Measurements from ENCODE around the gene APH1B.
"Not testable (repeated sequence)": the region's sequence is repeated elsewhere in the genome, so short reads cannot be mapped to it uniquely, and the experiment has no call there.

Gene APH1B

DNA sequence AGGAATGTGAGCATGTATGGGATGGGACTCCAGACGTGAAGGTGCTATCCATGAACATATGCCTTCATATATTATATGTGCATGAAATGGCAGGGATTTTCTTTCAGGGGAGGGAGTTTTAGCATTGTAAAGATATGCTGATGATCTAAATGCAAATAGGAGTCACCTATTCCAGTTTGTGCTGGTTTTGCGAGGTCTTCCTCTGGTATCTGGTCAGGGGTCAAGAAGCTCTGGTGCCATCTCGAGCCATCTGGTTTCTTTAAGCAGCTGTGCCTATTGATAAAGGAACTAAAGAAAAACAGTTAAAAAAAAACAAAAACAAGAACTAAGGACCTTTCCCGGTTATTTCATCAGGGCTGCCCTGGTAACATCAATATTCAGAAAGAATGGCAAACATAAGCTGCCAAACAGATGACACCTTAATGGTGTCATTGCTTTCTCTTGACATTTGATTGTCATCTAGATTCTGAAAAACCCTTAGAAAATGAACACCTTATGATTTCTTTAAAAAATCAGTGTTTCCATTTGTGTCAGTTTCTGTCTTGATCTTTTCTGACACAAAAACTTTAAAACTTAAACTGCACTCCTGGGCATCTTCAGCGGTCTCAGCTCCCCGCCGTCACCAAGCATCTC, 22.7 kb downstream of the APH1B start:
- DNase-seq = no peak

DNA sequence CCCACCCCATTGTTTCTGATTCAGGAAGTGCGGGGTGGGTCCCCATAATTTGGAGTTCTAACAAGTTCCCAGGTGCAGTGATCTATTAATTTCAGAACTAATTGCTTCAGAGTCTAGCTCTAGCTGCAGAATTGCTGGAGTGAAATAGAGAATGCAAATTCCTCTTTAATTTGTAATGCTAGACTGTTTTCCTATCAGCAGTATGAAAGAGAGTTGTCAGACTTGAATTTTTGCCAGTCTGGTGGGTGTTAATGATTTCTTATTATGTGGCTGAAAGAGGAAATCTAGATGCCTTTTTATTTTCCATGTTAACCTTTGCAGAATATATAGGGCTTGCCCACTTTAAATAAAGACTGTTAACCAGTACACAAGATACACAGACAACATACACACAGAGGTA, 23.7 kb downstream of the APH1B start:
- DNase-seq = peak; percentile 69

DNA sequence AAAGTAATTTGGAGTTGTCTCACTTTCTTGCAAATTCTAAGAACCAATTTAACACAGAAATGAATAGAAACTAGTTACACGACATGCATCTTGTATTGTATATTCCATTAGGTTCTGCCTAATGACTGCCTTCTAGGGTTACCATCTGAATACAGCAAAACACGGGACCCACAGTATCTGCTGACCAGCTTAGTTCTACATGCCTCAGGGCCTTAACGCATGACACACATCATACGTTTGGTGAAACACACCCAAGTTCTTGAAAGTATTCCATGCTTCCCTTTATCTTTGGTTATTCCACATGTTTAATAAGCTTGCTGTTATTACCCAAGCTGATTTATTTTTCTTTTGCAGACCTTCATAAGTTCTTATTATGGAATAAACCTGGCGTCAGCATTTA, 27.9 kb downstream of the APH1B start:
- DNase-seq = no peak

DNA sequence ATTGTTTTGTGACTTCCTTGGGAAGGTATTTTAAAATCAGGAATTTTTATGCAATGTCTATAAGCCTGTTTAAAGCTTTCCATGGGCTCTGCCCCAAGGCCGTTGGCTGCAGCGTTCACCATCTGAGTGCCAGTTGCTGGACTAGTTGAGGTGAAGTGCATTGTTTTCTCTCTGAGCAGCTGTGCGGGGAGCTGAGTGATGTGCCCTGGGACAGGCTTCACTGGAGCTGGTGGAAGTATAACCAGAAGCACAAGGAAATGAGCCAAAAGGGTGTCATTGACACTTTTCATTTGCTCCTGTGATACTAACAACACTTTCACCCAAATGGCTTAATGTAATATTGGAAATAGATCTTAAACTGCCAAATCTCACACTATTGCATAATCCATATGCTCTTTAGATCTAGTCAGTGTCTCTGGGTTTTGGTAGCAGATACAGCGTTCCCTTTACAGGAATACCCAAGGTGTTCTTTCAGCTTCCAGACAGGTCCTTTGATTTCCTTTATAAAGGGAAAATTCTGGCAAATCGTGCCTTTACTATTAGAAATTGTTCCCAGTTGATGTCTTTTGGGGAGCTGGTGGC, 29.2 kb downstream of the APH1B start:
- no peak for DNase-seq

DNA sequence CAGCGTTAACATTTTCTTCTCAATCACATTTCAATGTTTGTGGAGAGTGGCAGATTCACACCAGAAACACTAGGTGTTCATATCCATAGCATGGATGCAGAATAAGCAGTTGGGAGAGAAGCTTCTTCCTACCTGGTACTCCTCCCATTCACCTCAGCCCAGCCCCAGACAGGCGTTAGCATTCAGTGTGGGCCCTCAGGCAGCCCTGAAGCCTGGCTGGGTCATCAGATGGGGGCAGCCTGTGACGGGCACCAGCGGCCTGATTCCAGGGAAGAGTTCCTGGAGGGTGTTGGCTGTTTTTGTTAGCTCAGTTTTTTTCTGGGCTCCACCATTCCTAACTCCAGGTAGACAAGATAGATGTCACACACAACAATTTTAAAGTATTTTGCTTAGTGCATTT, 31.1 kb downstream of the APH1B start:
- DNase-seq = no peak

DNA sequence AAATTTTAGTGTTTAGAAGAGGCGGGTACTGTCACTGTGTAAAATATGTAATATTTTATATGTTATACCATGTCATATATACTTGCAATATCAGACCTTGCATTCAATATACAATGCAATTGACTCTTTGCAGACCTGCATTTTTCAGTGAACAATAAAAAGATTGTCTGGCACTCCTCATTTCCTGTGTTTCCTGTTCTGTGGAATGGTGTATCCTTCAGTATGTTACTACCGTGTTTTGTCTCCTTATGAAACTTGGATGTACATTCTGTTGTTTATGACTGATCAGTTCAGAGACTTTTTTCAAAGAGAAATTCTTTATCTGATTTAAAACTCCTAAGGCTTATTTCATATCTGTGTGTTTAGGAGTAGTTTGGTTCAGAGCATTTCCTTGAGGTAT, 31.5 kb downstream of the APH1B start:
- no peak for DNase-seq

DNA sequence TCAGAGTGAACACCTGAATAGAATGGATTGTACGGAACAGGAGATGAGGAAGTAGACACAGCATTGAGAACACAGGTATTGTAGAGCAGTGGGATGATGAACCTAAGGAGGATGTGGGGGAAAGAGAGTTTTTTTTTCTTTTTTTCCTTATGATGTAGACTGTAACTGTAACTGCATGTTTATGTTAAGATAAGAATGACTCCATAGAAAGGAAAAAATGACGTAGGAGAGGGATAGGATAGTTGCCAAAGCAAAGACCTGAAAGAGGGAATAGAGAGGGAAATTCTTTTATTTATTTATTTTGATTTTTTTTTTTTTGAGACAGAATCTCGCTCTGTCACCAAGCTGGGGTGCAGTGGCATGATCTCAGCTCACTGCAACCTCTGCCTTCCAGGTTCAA, 33.2 kb downstream of the APH1B start:
- DNase-seq = no peak

DNA sequence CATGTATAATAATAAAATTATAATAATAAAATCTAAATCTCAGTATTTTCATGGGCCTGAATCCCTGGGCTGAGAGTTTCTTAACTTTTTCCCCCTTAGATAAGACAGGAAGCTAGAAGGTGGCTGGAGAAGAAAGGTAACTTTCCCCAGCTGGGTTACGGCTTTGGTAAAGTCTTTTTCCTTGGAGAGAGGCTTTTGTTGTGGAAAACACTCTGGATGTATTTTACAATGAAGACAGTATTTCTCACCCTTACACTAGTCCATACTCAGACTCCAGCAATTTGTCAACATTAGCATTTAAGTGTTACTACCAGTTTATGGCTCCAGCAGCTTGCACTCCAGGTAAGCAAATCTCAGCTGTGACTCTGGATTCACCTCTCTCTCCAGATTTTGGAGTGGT, 34.9 kb downstream of the APH1B start:
- DNase-seq = no peak

DNA sequence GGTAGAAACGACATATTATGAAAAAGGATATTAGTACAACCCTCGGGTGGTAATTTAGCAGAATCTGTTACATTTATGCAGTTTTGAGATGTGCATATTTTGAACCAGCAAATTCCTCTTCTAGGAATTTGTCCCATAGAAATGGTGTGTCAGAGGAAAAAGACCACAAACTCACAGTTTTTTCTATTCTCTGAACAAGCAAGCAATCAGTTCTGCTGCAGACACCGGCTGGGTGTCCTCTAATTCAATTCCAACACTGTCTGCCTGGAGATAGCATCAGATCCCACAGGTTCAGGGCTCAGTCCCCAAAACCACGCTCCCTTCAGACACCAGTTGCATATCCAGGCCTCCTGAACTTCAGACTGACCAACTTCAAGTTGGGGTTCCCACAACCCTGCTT, 36.4 kb downstream of the APH1B start:
- DNase-seq = no peak

DNA sequence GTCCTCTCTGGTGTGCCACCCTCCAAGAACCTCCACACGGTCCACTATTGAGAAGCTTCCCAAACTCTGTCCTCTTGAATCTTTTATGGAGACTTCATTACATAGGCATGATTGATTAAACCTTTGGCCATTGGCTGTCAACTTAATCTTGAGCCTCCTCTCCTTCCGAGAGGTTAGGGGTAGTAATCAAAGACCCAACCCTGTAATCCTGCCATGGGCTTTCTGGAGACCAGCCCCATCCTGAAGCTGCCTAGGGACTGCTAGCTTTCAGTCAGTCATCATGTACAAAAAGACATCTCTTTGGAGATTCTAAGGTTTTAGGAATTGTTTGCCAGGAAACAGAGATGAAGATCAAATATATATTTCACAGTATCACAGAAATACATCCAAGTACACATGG, 37.0 kb downstream of the APH1B start:
- DNase-seq = no peak

DNA sequence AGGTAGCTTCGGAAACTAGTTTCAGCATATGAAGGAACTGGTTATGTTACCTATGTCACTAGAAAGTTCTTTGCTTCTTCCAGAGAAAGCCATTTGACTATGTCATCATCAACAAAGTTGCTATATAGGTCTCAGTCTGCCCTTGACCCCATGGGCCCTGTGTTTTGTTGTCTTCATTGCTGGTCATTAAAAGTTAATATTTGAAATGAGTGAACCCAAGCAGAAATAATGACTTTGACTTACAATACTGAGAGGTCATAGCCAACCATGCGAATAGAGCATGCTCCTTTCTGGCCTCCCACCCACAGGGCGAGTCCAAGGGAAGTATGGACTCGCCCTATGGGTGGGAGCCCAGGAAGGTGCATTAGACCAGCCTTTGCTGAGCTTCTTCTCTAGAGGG, 40.9 kb downstream of the APH1B start:
- no peak for DNase-seq

DNA sequence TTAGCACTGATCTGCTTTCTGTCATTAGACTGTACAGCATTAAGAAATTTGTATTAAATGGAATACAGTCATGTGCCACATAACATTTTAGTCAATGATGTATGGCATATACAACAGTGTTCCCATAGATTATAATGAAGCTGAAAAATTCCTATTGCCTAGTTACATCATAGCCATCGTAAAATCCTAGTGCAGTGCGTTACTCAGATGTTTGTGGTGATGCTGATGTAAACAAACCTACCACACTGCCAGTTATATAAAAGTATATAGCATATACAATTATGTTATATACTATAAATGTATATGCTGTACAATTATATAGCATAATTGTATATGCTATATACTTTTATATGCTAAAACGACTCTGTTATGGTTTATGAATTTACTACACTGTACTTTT, 41.7 kb downstream of the APH1B start:
- DNase-seq = no peak

DNA sequence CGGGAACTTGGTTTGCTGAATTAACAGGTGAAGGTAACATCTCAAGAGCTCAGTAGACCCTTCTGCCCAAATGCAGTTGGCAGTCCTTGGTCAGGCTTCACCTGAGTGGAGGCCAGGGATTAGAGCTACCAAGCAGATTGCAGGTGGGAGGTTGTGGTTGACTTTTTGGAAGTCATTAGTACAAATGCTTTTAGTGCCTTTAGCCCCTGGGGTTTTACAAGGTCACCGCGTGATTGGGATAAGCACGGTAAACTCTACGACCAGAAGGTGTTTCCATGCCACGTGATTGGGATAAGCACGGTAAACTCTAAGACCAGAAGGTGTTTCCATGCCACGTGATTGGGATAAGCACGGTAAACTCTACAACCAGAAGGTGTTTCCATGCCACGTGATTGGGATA, 43.0 kb downstream of the APH1B start:
- not testable (repeated sequence) for DNase-seq

DNA sequence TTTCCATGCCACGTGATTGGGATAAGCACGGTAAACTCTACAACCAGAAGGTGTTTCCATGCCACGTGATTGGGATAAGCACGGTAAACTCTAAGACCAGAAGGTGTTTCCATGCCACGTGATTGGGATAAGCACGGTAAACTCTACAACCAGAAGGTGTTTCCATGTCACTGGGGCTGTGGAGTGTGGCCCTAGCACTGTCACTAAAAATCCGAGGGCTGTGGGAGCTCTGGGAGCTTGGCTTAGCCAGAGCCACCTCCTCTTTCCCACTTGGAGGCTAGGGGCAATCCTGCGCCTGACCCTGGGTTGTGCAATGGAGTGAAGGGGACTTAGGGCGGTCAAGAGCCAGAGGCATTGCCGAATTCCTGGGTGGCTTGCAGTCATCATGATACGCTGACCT, 43.6 kb downstream of the APH1B start:
- DNase-seq = not testable (repeated sequence)

DNA sequence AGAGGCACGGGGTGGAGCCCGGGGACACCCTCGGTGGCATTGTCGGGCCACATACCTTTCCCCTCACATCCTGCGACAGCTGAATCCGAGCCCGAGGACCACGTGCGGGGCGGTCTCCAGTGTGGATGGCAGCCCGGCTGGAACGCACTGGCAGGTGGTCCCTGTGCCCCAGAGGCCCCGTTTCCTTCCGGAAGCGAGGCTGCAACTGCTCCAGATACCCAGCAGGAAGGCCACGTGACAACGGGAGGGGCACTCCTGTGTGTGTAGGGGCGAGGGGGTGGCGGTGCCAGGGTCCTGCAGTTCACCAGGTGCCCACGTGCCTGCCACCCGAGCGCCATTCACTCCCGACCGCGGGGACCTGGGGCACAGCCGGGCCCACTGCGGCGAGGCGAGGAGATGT, 44.1 kb downstream of the APH1B start:
- no peak for DNase-seq

DNA sequence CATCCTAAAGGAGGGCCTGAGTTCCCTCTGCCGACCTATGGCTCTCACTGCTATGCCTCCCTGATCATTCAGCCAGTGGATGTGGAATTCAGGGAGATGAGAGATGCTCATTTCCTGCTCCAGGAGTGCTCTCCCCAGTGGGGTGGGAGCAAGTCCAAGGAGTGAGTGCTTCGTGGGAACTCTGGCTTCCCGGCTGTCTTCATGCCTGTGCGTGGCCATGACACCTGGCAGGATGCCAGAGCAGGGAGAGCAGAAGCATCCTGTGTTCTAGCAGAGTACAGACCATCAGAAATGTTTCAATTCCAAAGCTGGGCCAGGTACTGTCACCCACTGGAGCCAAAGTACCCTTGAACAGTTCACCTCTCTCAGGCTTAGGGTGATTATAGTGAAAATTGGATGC, 45.1 kb downstream of the APH1B start:
- DNase-seq = peak; percentile 74

DNA sequence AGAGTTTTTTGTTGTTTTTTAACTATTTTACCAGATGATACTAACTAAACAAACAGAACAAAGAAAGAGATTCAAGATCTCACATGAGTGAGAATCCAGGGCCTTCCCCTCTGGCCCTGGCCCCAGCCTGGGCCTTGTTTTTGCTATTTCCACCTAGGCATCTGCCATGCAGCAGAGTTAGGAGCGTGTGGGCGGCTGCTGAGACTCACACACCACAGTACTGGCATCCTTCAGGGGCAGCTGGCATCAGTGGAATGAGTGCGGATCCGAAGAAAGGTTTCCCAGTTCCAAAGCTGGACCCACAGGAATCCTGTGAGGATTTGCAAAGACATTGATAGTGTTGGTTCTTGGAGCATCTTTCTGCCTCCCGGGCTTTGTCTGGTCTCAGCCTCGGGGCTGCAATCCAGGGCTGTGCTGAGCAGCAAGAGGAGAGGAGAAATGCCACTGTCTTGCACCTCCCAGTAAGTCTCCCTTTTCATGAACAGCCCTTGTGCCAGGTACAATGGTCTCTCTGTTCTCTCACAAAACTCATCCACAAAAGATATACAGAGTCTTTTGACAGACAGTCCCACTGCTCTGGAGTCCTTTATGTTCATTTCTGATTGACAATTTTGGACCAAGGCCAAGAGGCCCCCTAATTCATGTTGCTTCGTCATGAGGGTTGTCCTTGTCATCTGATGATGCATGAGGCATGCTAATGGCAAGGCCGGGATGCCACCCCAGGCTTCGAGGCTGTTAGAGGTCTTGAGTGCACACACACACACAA, 46.6 kb downstream of the APH1B start:
- DNase-seq = no peak

DNA sequence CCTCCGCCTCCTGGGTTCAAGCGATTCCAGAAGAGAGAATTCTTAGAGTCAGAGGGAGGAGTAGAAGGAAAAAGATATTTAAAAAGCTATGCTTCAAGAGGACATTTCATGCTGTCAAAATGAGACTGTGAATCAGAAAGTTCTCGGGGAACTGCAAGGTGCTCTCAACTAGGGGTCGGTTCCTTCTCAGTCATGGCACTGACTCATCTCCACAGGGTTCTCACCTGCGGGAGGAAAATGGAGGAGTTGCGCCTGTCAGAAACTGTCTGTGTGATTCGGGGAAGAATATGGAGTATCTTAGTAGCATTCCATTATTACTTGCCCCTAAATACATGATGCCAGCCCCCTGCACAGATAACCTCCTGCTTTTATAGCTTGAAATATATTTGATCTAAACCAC, 47.4 kb downstream of the APH1B start:
- DNase-seq = no peak

DNA sequence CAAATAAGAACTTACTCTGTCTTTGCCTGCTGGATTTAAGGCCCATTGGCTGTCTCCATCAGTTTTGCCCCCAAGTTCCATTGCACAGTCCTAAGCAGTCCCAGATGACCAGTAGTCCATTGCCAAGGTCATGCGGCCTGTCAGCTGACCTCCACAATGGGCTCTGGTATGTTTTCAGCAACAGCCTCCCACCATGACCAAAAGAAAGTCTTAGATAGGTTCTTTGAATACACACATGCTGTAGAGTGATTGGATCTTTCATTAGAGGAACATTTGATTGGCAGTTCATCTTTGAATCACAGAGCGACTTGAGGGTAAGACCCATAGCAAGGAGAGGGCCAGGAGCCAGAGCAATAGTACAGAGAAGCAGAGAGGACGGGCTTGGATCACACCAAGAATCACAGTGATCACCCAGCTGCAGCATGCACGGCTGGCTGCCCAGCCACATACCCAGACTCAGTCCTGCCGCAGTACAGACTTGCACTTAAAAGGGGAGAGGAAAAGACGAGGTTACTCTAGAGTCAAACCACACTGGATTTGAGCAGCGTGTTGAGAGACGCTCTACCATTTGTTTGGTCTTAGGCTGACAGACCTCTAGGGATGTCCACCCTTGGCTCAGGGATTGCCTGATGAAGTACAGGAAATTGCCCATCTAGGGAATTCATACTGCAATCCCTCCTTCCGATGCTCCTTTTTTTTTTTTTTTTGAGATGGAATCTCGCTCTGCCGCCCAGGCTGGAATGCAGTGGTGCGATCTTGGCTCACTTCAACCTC, 50.4 kb downstream of the APH1B start:
- no peak for DNase-seq

DNA sequence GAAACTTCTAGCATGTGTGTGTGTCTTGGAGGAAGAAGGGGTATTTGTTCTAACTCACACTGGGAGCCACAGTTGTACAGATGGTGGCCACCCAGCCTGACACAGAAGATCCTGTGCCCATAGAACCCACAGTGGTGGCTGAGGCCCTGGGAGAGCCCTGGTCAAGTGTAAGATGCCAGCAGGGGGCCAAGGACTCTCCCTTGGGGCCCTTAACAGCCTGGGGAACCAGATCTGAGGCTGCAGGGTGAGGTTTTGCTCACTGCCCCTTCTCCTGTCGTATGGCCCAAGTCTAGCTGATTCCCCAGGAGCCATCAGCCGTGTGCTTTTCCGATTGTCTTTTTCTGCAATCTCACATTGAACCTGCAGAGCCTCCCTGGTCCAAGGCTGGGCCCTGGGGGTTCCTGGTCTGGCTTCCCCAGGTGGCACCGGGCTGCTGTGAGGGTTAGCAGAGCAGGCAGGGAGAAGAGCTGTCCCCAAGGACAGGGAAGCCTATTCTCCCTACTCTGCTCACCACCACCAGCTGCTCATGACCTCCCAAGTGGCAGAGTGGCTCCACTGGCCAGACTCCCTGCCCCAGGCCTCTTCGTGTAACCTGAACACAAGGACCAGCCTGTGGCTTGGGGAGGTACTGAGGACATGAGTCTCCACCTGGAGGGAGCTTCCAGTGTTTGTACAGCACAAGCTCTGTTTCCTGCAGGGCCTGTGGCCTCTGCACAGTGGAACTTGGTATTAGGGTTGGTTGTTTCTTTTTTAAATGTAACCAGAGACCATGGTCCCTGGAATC, 52.4 kb downstream of the APH1B start:
- DNase-seq = no peak

DNA sequence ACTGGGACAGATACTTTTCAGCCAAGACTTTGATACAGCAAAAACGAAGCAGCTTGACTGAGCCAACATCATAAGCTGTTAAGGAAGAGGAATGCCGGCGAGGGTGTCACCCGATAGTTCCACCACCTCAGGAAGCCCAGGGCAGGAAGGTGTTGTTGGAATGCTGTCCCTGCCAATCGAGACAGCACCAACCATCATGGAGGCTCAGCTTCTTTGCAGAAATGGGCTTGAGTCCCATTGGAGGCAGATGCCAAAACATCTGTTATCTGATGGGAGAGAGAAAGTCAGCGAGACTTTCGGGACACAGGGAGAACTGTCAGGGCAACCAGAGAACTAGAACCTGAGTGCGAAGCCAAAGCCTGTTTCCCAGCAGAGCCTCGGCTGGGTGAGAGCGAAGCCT, 53.5 kb downstream of the APH1B start:
- DNase-seq = no peak

DNA sequence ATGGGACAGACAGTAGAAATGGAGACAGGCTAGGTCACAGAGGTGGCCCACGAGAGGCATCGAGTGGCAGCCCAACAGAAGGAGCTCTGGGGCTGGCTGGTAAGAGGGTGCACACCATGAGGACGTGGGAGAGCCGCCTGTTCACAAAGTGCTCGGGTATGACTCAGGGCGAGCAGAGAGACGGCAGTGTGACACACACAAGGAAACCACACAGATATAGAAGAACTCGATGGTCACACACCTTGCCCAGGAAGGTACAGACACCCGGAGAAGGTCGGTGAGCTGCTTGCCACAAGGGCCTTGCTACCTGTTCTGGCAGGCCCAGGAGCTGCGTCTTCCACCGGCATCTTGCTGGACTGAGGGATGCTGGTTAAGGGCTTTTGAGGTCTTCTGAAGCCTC, 54.1 kb downstream of the APH1B start:
- DNase-seq = no peak

Data from NCI-H69 (cell line).